ENCODE results near the gene CTNNBL1. TPM values are rescaled to one million over a fixed set of nuclear protein-coding genes. Genes with fewer than 3 reads are reported as not detected.

CTNNBL1 gene
- total and polyA plus RNA-seq, 2 experiments from 2014 or later, result 25.3 to 53.7 TPM

- Histone ChIP-seq H4K20me1 (ENCODE audit: insufficient read depth) (no peaks in the 10 kb centered on the region), H3K4me1 (ENCODE audit: insufficient read depth) (0 out of 2 replicates have a peak, but pooled peaks cover 5% of the 10 kb centered on the region), H3K36me3 (ENCODE audit: low read depth) (no peaks in the 10 kb centered on the region), H3K79me2 (ENCODE audit: insufficient read depth) (no peaks in the 10 kb centered on the region), H3K27ac (no peak overlapping the region), H3K9me3 (ENCODE audit: low read depth) (no peaks in the 10 kb centered on the region), H3K27me3 (replicated peaks; ENCODE audit: insufficient read depth) (peaks cover 27% of the 10 kb centered on the region), H3K4me2 (ENCODE audit: unreplicated experiment) (no peak overlapping the region), H3F3A (ENCODE audit: insufficient read depth) (no peaks in the 10 kb centered on the region), H3K4me3 (no peak overlapping the region), H3K9me2 (ENCODE audit: insufficient read depth) (no peaks in the 10 kb centered on the region), H2AFZ (no peak overlapping the region), H3K9ac (no peak overlapping the region)
- DNase-seq, result no peak
- TF ChIP-seq EZH2phosphoT487 (IDR thresholded peaks at IDR 0.05; ENCODE audit: insufficient read depth, low read depth), result no peak
- no peak for TF ChIP-seq EZH2 (IDR thresholded peaks at IDR 0.05; ENCODE audit: insufficient read depth, poor library complexity, severe bottlenecking)
- 81% methylated on average over 9 of the region's 9 CpGs for WGBS, 2 experiments (ENCODE audit: low coverage in 1 of 2, low lambda C conversion rate in 2 of 2, missing lambda C conversion rate in 2 of 2)
- in situ Hi-C loops (cut with MboI), result no loop called here
Measured at GRCh38 chr20:37668166-37668565, 25.7 kb upstream of the CTNNBL1 start.

DNA sequence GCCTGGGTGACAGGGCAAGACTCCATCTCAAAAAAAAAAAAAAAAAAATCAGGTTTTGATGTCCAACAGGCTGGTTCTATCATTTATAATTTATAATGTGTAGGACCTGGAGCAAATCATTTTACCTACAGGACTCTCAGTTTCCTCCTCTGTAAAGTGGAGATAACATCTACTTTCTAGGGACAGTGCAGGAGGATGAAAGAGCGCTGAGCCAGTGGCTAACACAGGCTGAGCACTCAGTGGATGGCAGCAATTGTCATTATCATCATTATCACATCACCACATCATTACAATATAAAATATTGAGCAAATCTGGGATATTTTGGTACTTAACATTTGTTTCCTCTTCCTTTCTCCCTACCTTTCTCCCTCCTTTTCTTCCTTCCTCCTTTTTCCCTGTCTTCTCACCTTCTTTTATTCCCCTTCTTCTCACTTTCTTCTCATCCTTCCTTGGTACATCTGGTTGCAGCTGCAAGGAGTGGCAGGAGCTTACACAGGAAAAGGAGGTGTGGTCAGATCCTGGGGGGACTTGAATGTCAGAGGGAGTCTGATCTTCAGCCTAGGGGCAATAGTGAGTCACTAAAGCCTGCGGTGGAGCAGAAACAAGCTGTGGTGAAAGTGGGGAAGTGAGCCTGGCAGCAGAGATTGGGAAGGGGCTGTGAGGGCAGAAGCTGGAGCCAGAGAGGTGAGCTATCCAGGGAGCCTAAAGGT lies 24.6 kb upstream of the CTNNBL1 start:
- TF ChIP-seq EZH2 (IDR thresholded peaks at IDR 0.05; ENCODE audit: insufficient read depth, poor library complexity, severe bottlenecking) (no peak), EZH2phosphoT487 (IDR thresholded peaks at IDR 0.05; ENCODE audit: insufficient read depth, low read depth) (no peak)
- no peak for DNase-seq
- WGBS, 2 experiments (ENCODE audit: low coverage in 1 of 2, low lambda C conversion rate in 2 of 2, missing lambda C conversion rate in 2 of 2), result 41 to 44% methylated on average over 2 of the region's 2 CpGs
- Histone ChIP-seq H3K9ac (no peak overlapping the region), H3K36me3 (ENCODE audit: low read depth) (no peaks in the 10 kb centered on the region), H3K4me3 (no peak overlapping the region), H3K27ac (no peak overlapping the region), H3K27me3 (replicated peaks; ENCODE audit: insufficient read depth) (peaks cover 27% of the 10 kb centered on the region), H3K4me1 (ENCODE audit: insufficient read depth) (0 out of 2 replicates have a peak, but pooled peaks cover 5% of the 10 kb centered on the region), H3K4me2 (ENCODE audit: unreplicated experiment) (no peak overlapping the region), H4K20me1 (ENCODE audit: insufficient read depth) (no peaks in the 10 kb centered on the region), H3F3A (ENCODE audit: insufficient read depth) (no peaks in the 10 kb centered on the region), H3K79me2 (ENCODE audit: insufficient read depth) (no peaks in the 10 kb centered on the region), H3K9me2 (ENCODE audit: insufficient read depth) (no peaks in the 10 kb centered on the region), H3K9me3 (ENCODE audit: low read depth) (no peaks in the 10 kb centered on the region), H2AFZ (no peak overlapping the region)
- in situ Hi-C loops (cut with MboI), result no loop called here

GRCh38 chr20:37669773-37670236 lies 24.0 kb upstream of the CTNNBL1 start:
- H3F3A ChIP-seq (ENCODE audit: insufficient read depth), result no peaks in the 10 kb centered on the region
- WGBS, 2 experiments (ENCODE audit: low coverage in 1 of 2, low lambda C conversion rate in 2 of 2, missing lambda C conversion rate in 2 of 2), result 15 to 20% methylated on average over 11 to 12 of the region's 12 CpGs
- no peaks in the 10 kb centered on the region for H3K9me3 ChIP-seq (ENCODE audit: low read depth)
- H3K9ac ChIP-seq, result 0 out of 2 replicates have a peak overlapping the region, but pooled peaks have one; percentile 7
- peak overlapping the region; percentile 68 for H3K4me3 ChIP-seq
- no peaks in the 10 kb centered on the region for H3K36me3 ChIP-seq (ENCODE audit: low read depth)
- in situ Hi-C loops (cut with MboI), result no loop called here
- H2AFZ ChIP-seq, result peak overlapping the region; percentile 79
- H4K20me1 ChIP-seq (ENCODE audit: insufficient read depth), result no peaks in the 10 kb centered on the region
- no peaks in the 10 kb centered on the region for H3K79me2 ChIP-seq (ENCODE audit: insufficient read depth)
- peaks cover 31% of the 10 kb centered on the region for H3K27me3 ChIP-seq (replicated peaks; ENCODE audit: insufficient read depth)
- no peaks in the 10 kb centered on the region for H3K9me2 ChIP-seq (ENCODE audit: insufficient read depth)
- no peak for DNase-seq
- H3K27ac ChIP-seq, result no peak overlapping the region
- 0 out of 2 replicates have a peak, but pooled peaks cover 5% of the 10 kb centered on the region for H3K4me1 ChIP-seq (ENCODE audit: insufficient read depth)
- TF ChIP-seq EZH2 (IDR thresholded peaks at IDR 0.05; ENCODE audit: insufficient read depth, poor library complexity, severe bottlenecking) (no peak), EZH2phosphoT487 (IDR thresholded peaks at IDR 0.05; ENCODE audit: insufficient read depth, low read depth) (no peak)
- H3K4me2 ChIP-seq (ENCODE audit: unreplicated experiment), result peak overlapping the region; percentile 84

DNA sequence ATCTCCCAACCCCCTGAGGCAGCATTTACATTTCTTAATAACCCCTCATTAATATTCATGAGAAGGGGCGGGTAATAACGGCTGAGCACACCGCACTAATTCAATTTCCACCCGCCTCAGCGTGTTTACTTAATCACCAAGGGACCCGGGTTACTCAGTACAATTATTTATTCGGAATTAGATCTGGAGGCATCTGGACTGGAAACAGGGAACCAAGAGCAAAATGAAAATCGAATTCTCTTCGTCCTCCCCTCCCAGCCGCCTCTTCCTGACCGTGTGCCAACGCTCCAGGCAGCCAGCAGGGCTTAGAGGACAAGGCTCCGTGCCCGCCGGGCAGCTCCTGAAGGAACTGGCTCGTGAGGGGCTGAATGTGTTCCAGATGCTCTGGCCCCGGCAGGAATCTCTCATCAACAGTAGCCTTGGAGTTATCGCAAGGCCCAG lies 23.5 kb upstream of the CTNNBL1 start:
- H3K4me3 ChIP-seq, result peak overlapping the region; percentile 68

More for the DNA sequence above, 23.5 kb upstream of the CTNNBL1 start:
- no peak overlapping the region for H3K27ac ChIP-seq
- 3 to 4% methylated on average over 18 of the region's 18 CpGs for WGBS, 2 experiments (ENCODE audit: low coverage in 1 of 2, low lambda C conversion rate in 2 of 2, missing lambda C conversion rate in 2 of 2)
- peak overlapping the region; percentile 84 for H3K4me2 ChIP-seq (ENCODE audit: unreplicated experiment)
- 0 out of 2 replicates have a peak overlapping the region, but pooled peaks have one; percentile 7 for H3K9ac ChIP-seq
- in situ Hi-C loops (cut with MboI), result no loop called here
- no peaks in the 10 kb centered on the region for H3F3A ChIP-seq (ENCODE audit: insufficient read depth)
- TF ChIP-seq EZH2phosphoT487 (IDR thresholded peaks at IDR 0.05; ENCODE audit: insufficient read depth, low read depth) (no peak), EZH2 (IDR thresholded peaks at IDR 0.05; ENCODE audit: insufficient read depth, poor library complexity, severe bottlenecking) (no peak)
- H3K79me2 ChIP-seq (ENCODE audit: insufficient read depth), result no peaks in the 10 kb centered on the region
- no peaks in the 10 kb centered on the region for H3K9me3 ChIP-seq (ENCODE audit: low read depth)
- peaks cover 35% of the 10 kb centered on the region for H3K27me3 ChIP-seq (replicated peaks; ENCODE audit: insufficient read depth)
- H4K20me1 ChIP-seq (ENCODE audit: insufficient read depth), result no peaks in the 10 kb centered on the region
- DNase-seq, result peak; percentile 61
- peak overlapping the region; percentile 79 for H2AFZ ChIP-seq
- no peaks in the 10 kb centered on the region for H3K36me3 ChIP-seq (ENCODE audit: low read depth)
- H3K4me1 ChIP-seq (ENCODE audit: insufficient read depth), result 0 out of 2 replicates have a peak, but pooled peaks cover 5% of the 10 kb centered on the region
- H3K9me2 ChIP-seq (ENCODE audit: insufficient read depth), result no peaks in the 10 kb centered on the region

All from GM23248 (cell line).